Endodermal cell (in vitro differentiated cells): ENCODE results near the gene TBXAS1. TPM values are rescaled to one million over a fixed set of nuclear protein-coding genes. Genes with fewer than 3 reads are reported as not detected.

Experiments used
- DNase-seq: peaks from one replicate; pipeline ENCODE4 v3.0.0-alpha.2; 2017
- H3K27ac ChIP-seq: 2 replicates; pipeline ENCODE4 v1.5.1; 2013; ENCODE audit warnings: mild to moderate bottlenecking, low read depth, low read length, moderate library complexity
- H3K27me3 ChIP-seq: 2 replicates; pipeline ENCODE4 v1.6.1; 2013; ENCODE audit warnings: mild to moderate bottlenecking, low read length, moderate library complexity; ENCODE audit not compliant: insufficient read depth, control insufficient read depth, poor library complexity, severe bottlenecking
- H3K36me3 ChIP-seq: 2 replicates; pipeline ENCODE4 v1.7.0; 2013; ENCODE audit warnings: mild to moderate bottlenecking, low read length, moderate library complexity; ENCODE audit not compliant: control insufficient read depth, insufficient read depth
- H3K4me1 ChIP-seq: one replicate; pipeline ENCODE4 v1.7.0; 2013; ENCODE audit warnings: low read length; ENCODE audit not compliant: control insufficient read depth, insufficient read depth
- H3K4me3 ChIP-seq: 2 replicates; pipeline ENCODE4 v1.5.1; 2013; ENCODE audit warnings: mild to moderate bottlenecking, low read length, moderate library complexity
- H3K9ac ChIP-seq: 2 replicates; pipeline ENCODE4 v1.6.1; 2013; ENCODE audit warnings: mild to moderate bottlenecking, low read length, moderate library complexity; ENCODE audit not compliant: poor library complexity, severe bottlenecking; ENCODE audit errors: extremely low read depth
- H3K9me3 ChIP-seq: 2 replicates; pipeline ENCODE4 v1.6.1; 2013; ENCODE audit warnings: mild to moderate bottlenecking, low read length, moderate library complexity; ENCODE audit not compliant: control insufficient read depth
- H3K27ac Mint-ChIP-seq: 2 replicates; pipeline ENCODE4 v1.8.0; 2020; ENCODE audit warnings: mixed read lengths
- H3K27me3 Mint-ChIP-seq: 2 replicates; pipeline ENCODE4 v1.8.0; 2021; ENCODE audit warnings: mild to moderate bottlenecking, mixed read lengths; ENCODE audit not compliant: insufficient read depth
- H3K36me3 Mint-ChIP-seq: 2 replicates; pipeline ENCODE4 v1.8.0; 2020; ENCODE audit warnings: low read depth, mixed read lengths
- H3K4me1 Mint-ChIP-seq: 2 replicates; pipeline ENCODE4 v1.8.0; 2020; ENCODE audit warnings: mixed read lengths
- H3K4me3 Mint-ChIP-seq: 2 replicates; pipeline ENCODE4 v1.8.0; 2020; ENCODE audit warnings: mild to moderate bottlenecking, moderate library complexity, mixed read lengths
- H3K9me3 Mint-ChIP-seq: 2 replicates; pipeline ENCODE4 v1.8.0; 2020; ENCODE audit warnings: mild to moderate bottlenecking, mixed read lengths
- WGBS, 2 experiments: methylation state at CpG; one replicate each; pipeline versions ENCODE4 v1.1.5 to v1.1.7; 2013; ENCODE audit warnings: missing lambda C conversion rate in 2 of 2, mixed read lengths in 1 of 2; ENCODE audit not compliant: insufficient coverage in 1 of 2, insufficient read length in 1 of 2; 5-methylcytosine and 5-hydroxymethylcytosine counted together
- total RNA-seq, 2 donors: library from RNA; stranded (reverse); fragmentation: NEBNext Ultra II Directional in 1 of 2; extraction: Animal tissue kit (Norgen Biotek cat#: 25700) in 1 of 2; gene quantifications; 2 replicates in 1 of 2; 3 replicates in 1 of 2; pipeline ENCODE4 v1.2.1, GENCODE V29; 2021
- TF ChIP-seq, protein P1 (sequence below): fragments of 200-600 bp; sonication (generic); conservative IDR thresholded peaks from 2 replicates; pipeline ENCODE4 v1.5.0; 2021; ENCODE audit warnings: antibody characterized with exemption, mild to moderate bottlenecking

TBXAS1 gene
- total RNA-seq, 2 donors from 2014 or later, result 7.6 to 13.5 TPM

DNA sequence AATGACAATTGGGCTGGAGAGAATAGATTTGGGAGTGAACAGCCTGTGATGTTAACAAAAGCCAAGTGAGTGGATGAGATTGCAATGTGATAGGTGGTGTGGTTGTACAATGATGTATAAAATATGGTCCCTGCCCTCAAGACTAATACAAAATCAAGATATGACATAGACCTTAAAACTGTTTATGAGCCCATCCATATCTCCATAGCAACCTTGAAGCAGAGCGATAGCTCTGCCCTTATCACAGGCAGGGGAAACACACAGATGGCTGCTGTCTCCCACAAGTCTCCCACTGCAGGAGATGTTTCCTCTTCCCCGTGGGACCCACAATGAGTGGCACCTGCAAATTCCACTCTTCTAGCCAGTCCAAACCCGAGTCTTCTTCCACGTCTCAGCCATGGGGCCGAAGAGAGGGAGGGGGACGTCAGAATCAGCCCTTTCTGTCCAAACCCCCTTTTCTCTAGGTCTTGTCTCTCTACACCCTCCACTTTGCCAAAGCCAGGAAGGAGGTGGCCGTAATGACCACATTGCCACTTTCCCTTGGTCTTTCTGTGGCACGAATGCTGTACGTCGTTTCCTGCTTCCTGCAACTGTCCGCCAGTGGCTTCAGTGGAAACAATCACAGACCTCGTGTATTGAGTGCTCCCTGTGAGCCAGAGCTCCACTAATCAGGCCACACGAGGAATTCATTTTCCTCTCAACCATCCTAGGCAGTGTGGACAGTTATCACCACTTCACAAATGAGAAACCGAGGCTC, 7.5 kb upstream of the TBXAS1 start:
- Histone ChIP-seq H3K27me3 (peaks cover 7% of the 10 kb centered on the region), H3K9me3 (no peaks in the 10 kb centered on the region), H3K9ac (no peak overlapping the region), H3K36me3 (no peaks in the 10 kb centered on the region), H3K4me1 (no peaks in the 10 kb centered on the region), H3K27ac (no peak overlapping the region), H3K4me3 (no peak overlapping the region)
- H3K27ac Mint-ChIP-seq, result no peak overlapping the region
- H3K36me3 Mint-ChIP-seq, result no peaks in the 10 kb centered on the region
- no peak overlapping the region for H3K4me3 Mint-ChIP-seq
- no peak for DNase-seq
- 92 to 93% methylated on average over 5 to 14 of the region's 14 CpGs for WGBS, 2 experiments
- H3K4me1 Mint-ChIP-seq, result peaks cover 4% of the 10 kb centered on the region
- H3K27me3 Mint-ChIP-seq, result peaks cover 6% of the 10 kb centered on the region
- H3K9me3 Mint-ChIP-seq, result peaks cover 7% of the 10 kb centered on the region
- TF ChIP-seq, protein P1, sequence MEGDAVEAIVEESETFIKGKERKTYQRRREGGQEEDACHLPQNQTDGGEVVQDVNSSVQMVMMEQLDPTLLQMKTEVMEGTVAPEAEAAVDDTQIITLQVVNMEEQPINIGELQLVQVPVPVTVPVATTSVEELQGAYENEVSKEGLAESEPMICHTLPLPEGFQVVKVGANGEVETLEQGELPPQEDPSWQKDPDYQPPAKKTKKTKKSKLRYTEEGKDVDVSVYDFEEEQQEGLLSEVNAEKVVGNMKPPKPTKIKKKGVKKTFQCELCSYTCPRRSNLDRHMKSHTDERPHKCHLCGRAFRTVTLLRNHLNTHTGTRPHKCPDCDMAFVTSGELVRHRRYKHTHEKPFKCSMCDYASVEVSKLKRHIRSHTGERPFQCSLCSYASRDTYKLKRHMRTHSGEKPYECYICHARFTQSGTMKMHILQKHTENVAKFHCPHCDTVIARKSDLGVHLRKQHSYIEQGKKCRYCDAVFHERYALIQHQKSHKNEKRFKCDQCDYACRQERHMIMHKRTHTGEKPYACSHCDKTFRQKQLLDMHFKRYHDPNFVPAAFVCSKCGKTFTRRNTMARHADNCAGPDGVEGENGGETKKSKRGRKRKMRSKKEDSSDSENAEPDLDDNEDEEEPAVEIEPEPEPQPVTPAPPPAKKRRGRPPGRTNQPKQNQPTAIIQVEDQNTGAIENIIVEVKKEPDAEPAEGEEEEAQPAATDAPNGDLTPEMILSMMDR, result no peak

DNA sequence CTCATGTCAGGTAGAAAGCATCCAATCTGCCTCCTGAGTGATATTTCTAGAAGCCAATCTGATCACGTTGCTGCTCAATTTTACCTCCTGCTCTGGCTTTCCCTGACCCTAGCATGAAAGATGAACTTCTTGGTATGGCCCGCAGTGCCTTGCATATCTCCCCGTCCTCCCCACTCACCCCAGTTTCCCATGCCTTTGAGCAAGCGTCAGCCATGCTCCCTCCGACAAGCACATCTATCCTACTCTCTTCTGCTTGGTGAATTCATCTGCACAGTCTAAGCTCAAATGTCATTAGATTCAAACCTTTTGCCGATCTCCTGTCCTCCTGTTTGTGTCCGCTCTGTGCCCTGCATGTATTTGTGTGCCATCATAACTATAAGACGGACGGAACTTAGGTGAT, 6.2 kb upstream of the TBXAS1 start:
- no peak overlapping the region for H3K4me3 Mint-ChIP-seq
- no peaks in the 10 kb centered on the region for H3K4me1 ChIP-seq
- peaks cover 4% of the 10 kb centered on the region for H3K9me3 ChIP-seq
- no peak overlapping the region for H3K4me3 ChIP-seq
- 91 to 99% methylated on average over 7 to 9 of the region's 9 CpGs for WGBS, 2 experiments
- no peak for DNase-seq
- H3K9me3 Mint-ChIP-seq, result peaks cover 5% of the 10 kb centered on the region
- H3K27ac ChIP-seq, result no peak overlapping the region
- H3K27me3 ChIP-seq, result peaks cover 7% of the 10 kb centered on the region
- no peaks in the 10 kb centered on the region for H3K36me3 ChIP-seq
- TF ChIP-seq, protein P1, result no peak
- no peak overlapping the region for H3K9ac ChIP-seq
- H3K36me3 Mint-ChIP-seq, result no peaks in the 10 kb centered on the region
- H3K27ac Mint-ChIP-seq, result no peak overlapping the region
- H3K27me3 Mint-ChIP-seq, result no peaks in the 10 kb centered on the region
- peaks cover 13% of the 10 kb centered on the region for H3K4me1 Mint-ChIP-seq

DNA sequence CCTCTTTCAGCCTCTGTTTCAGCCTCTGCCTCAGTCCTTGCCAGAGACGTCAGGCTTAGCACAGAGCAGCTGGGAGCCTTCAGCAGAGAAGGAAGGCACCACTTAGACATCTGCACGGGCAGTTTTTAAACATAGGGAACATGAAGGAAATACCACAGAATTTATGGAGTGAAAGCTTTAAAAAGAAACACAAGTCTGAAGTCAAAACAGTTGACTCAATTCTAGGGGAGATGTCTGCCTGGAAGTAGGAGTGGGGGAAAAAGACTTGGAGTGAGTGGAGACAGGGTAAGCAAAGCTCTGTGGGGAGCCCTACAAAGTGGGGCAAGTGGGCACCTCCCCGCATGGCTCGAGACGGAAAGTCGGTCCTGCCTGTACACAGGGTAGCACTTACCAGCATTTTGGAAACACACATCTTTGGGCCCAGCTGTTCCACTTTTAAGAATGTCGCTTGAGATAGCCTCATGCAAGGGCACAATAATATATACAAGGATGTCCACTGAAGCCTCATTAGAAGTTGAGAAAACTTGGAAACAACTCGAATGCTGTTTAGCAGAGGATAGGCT, 5.0 kb upstream of the TBXAS1 start:
- H3K36me3 Mint-ChIP-seq, result no peaks in the 10 kb centered on the region
- Histone ChIP-seq H3K4me1 (peaks cover 6% of the 10 kb centered on the region), H3K27me3 (peaks cover 7% of the 10 kb centered on the region), H3K36me3 (no peaks in the 10 kb centered on the region), H3K27ac (no peak overlapping the region), H3K9me3 (peaks cover 12% of the 10 kb centered on the region), H3K9ac (no peak overlapping the region), H3K4me3 (no peak overlapping the region)
- DNase-seq, result no peak
- peaks cover 8% of the 10 kb centered on the region for H3K9me3 Mint-ChIP-seq
- H3K27ac Mint-ChIP-seq, result no peak overlapping the region
- TF ChIP-seq, protein P1, result no peak
- H3K4me3 Mint-ChIP-seq, result no peak overlapping the region
- H3K27me3 Mint-ChIP-seq, result no peaks in the 10 kb centered on the region
- H3K4me1 Mint-ChIP-seq, result peaks cover 18% of the 10 kb centered on the region
- WGBS, 2 experiments, result 93 to 96% methylated on average over 8 of the region's 8 CpGs
